ENCODE data around the gene RBP3. TPM values are rescaled to one million over a fixed set of nuclear protein-coding genes. Genes with fewer than 3 reads are reported as not detected.

The RBP3 gene
- total and polyA plus RNA-seq, 9 donors = not detected

- DNase-seq = no peak
- 94 to 95% (median 95%) methylated on average over 28 to 37 of the region's 37 CpGs for WGBS, 3 donors
- intact Hi-C loops (cut with DNase I) = loop anchor here in 2 of 4 donors (5.0 to 10.0 kb wide), 2 partner anchors 285 to 288 kb away; no protein-coding TSS in a partner anchor
Measured at GRCh38 chr10:47310090-47310505, 38.1 kb upstream of the RBP3 start.

GRCh38 chr10:47311193-47311931 lies 36.8 kb upstream of the RBP3 start:
- no peak overlapping the region for H3K4me3 ChIP-seq
- no peaks in the 10 kb centered on the region for H3K36me3 ChIP-seq
- H3K4me1 ChIP-seq (ENCODE audit: insufficient read depth) = no peaks in the 10 kb centered on the region
- no peaks in the 10 kb centered on the region for H3K9me3 ChIP-seq
- DNase-seq = no peak
- intact Hi-C loops (cut with DNase I) = loop anchor here in 2 of 4 donors (5.0 to 10.0 kb wide), 2 partner anchors 287 to 289 kb away; no protein-coding TSS in a partner anchor
- no peaks in the 10 kb centered on the region for H3K27me3 ChIP-seq
- no peak overlapping the region for H3K27ac ChIP-seq
- TF ChIP-seq POLR2A (IDR thresholded peaks at IDR 0.05) (no peak), CTCF (IDR thresholded peaks at IDR 0.05) (no peak), EP300 (IDR thresholded peaks at IDR 0.05) (no peak)
- 14 to 19% (median 16%) methylated on average over 10 of the region's 10 CpGs for WGBS, 3 donors

More at GRCh38 chr10:47310090-47310505, 38.1 kb upstream of the RBP3 start:
- no peaks in the 10 kb centered on the region for H3K9me3 ChIP-seq
- no peaks in the 10 kb centered on the region for H3K4me1 ChIP-seq (ENCODE audit: insufficient read depth)
- H3K27me3 ChIP-seq = no peaks in the 10 kb centered on the region
- H3K27ac ChIP-seq = no peak overlapping the region
- H3K4me3 ChIP-seq = no peak overlapping the region
- no peaks in the 10 kb centered on the region for H3K36me3 ChIP-seq
- TF ChIP-seq CTCF (IDR thresholded peaks at IDR 0.05) (no peak), EP300 (IDR thresholded peaks at IDR 0.05) (no peak), POLR2A (IDR thresholded peaks at IDR 0.05) (no peak)

- TF ChIP-seq CTCF (IDR thresholded peaks at IDR 0.05) (peak in 1 of 3 donors; percentile 23), POLR2A (IDR thresholded peaks at IDR 0.05) (no peak)
- no peak overlapping the region for H3K27ac ChIP-seq
- no peaks in the 10 kb centered on the region for H3K9me3 ChIP-seq
- DNase-seq = peak; percentile 37 to 76 (median 55)
- no peaks in the 10 kb centered on the region for H3K4me1 ChIP-seq (ENCODE audit: insufficient read depth)
- 31 to 37% (median 32%) methylated on average over 20 of the region's 20 CpGs for WGBS, 3 donors
- intact Hi-C loops (cut with DNase I) = loop anchor here in 2 of 4 donors (5.0 to 10.0 kb wide), 2 partner anchors 287 to 290 kb away; no protein-coding TSS in a partner anchor
- H3K4me3 ChIP-seq = no peak overlapping the region
- H3K27me3 ChIP-seq = no peaks in the 10 kb centered on the region
- H3K36me3 ChIP-seq = no peaks in the 10 kb centered on the region
Measured at GRCh38 chr10:47311932-47312662, 36.1 kb upstream of the RBP3 start.

GRCh38 chr10:47312663-47312995 lies 35.5 kb upstream of the RBP3 start:
- H3K36me3 ChIP-seq = no peaks in the 10 kb centered on the region
- H3K4me1 ChIP-seq (ENCODE audit: insufficient read depth) = no peaks in the 10 kb centered on the region
- no peaks in the 10 kb centered on the region for H3K9me3 ChIP-seq
- TF ChIP-seq POLR2A (IDR thresholded peaks at IDR 0.05) (no peak), CTCF (IDR thresholded peaks at IDR 0.05) (no peak), EP300 (IDR thresholded peaks at IDR 0.05) (no peak)
- no peak for DNase-seq
- intact Hi-C loops (cut with DNase I) = loop anchor here in 2 of 4 donors (5.0 to 10.0 kb wide), 2 partner anchors 288 to 290 kb away; no protein-coding TSS in a partner anchor
- H3K27ac ChIP-seq = no peak overlapping the region
- WGBS, 3 donors = 77 to 83% (median 83%) methylated on average over 7 of the region's 7 CpGs
- no peak overlapping the region for H3K4me3 ChIP-seq
- no peaks in the 10 kb centered on the region for H3K27me3 ChIP-seq

Data from ovary (tissue), 9 donors.